HL-60 (cell line): Measurements from ENCODE around the gene HIPK2.

Experiments used
- CTCF ChIP-seq: IDR thresholded peaks from one replicate; pipeline ENCODE4 v1.5.1; 2011; ENCODE audit warnings: low read length, control low read depth, inconsistent platforms; ENCODE audit not compliant: insufficient read depth
- GABPA ChIP-seq: IDR thresholded peaks from 2 replicates; pipeline ENCODE4 v1.6.1; 2012; ENCODE audit warnings: low read depth
- POLR2AphosphoS5 ChIP-seq: IDR thresholded peaks from 2 replicates; pipeline ENCODE4 v1.6.1; 2012; ENCODE audit warnings: low read depth
- REST ChIP-seq: IDR thresholded peaks from 2 replicates; pipeline ENCODE4 v1.6.1; 2012; ENCODE audit warnings: low read depth; ENCODE audit not compliant: insufficient replicate concordance
- SPI1 ChIP-seq: IDR thresholded peaks from 2 replicates; pipeline ENCODE4 v1.6.1; 2012; ENCODE audit warnings: low read depth, mild to moderate bottlenecking, borderline replicate concordance

- TF ChIP-seq POLR2AphosphoS5: no peak
- no peak for TF ChIP-seq CTCF
- TF ChIP-seq GABPA: no peak
- no peak for TF ChIP-seq REST
- no peak for TF ChIP-seq SPI1
Measured at GRCh38 chr7:139568813-139569490, 208.8 kb downstream of the HIPK2 start.
